H9 (cell line): Measurements from ENCODE around the gene BICD1. TPM values are rescaled to one million over a fixed set of nuclear protein-coding genes. Genes with fewer than 3 reads are reported as not detected.
A peak's percentile ranks its signal among the peaks of the same experiment; 100 is the strongest.

Source experiments
- DNase-seq: peaks from one replicate; pipeline ENCODE4 v3.0.0-alpha.2; 2017
- H2AFZ ChIP-seq: one replicate; pipeline ENCODE4 v1.6.1; 2013; ENCODE audit warnings: mild to moderate bottlenecking, low read length, control low read depth, moderate library complexity
- H2AK5ac ChIP-seq: 2 replicates; pipeline ENCODE4 v1.6.1; 2013; ENCODE audit warnings: low read length, control low read depth, mixed read lengths; ENCODE audit not compliant: insufficient read length
- H2BK120ac ChIP-seq: one replicate; pipeline ENCODE4 v1.6.1; 2013; ENCODE audit warnings: low read depth, mild to moderate bottlenecking, low read length, control low read depth, inconsistent platforms; ENCODE audit not compliant: poor library complexity, severe bottlenecking
- H2BK12ac ChIP-seq: 2 replicates; pipeline ENCODE4 v1.6.1; 2013; ENCODE audit warnings: low read length, control low read depth, mixed read lengths, low read depth; ENCODE audit not compliant: insufficient read length
- H2BK15ac ChIP-seq: 2 replicates; pipeline ENCODE4 v1.6.1; 2013; ENCODE audit warnings: low read depth, low read length, control low read depth
- H2BK20ac ChIP-seq: one replicate; pipeline ENCODE4 v1.6.1; 2013; ENCODE audit warnings: low read depth, mild to moderate bottlenecking, low read length, control low read depth, inconsistent platforms; ENCODE audit not compliant: poor library complexity, severe bottlenecking
- H2BK5ac ChIP-seq: 2 replicates; pipeline ENCODE4 v1.6.1; 2013; ENCODE audit warnings: low read length, control low read depth, mixed read lengths; ENCODE audit not compliant: insufficient read length
- H3K14ac ChIP-seq: 2 replicates; pipeline ENCODE4 v1.6.1; 2013; ENCODE audit warnings: low read length, control low read depth; ENCODE audit not compliant: insufficient read depth
- H3K18ac ChIP-seq: 2 replicates; pipeline ENCODE4 v1.6.1; 2013; ENCODE audit warnings: low read depth, mild to moderate bottlenecking, mixed read lengths, low read length, control low read depth; ENCODE audit not compliant: insufficient read length
- H3K23ac ChIP-seq: 2 replicates; pipeline ENCODE4 v1.6.1; 2013; ENCODE audit warnings: low read length, control low read depth, mixed read lengths, low read depth; ENCODE audit not compliant: insufficient read length
- H3K23me2 ChIP-seq: 2 replicates; pipeline ENCODE4 v1.6.1; 2013; ENCODE audit warnings: low read depth, mild to moderate bottlenecking, mixed read lengths, low read length, control low read depth; ENCODE audit not compliant: insufficient read length, poor library complexity, severe bottlenecking
- H3K27ac ChIP-seq: 2 replicates; pipeline ENCODE4 v1.5.1; 2013; ENCODE audit warnings: low read length, control low read depth, mixed read lengths, low read depth; ENCODE audit not compliant: insufficient read length
- H3K27me3 ChIP-seq: 2 replicates; pipeline ENCODE4 v1.6.1; 2013; ENCODE audit warnings: low read length, control low read depth, inconsistent platforms; ENCODE audit not compliant: insufficient read depth
- H3K4ac ChIP-seq: 2 replicates; pipeline ENCODE4 v1.6.1; 2013; ENCODE audit warnings: low read depth, mild to moderate bottlenecking, control low read depth, inconsistent platforms, low read length, moderate library complexity
- H3K4me1 ChIP-seq: 2 replicates; pipeline ENCODE4 v1.6.1; 2013; ENCODE audit warnings: low read length, control low read depth, inconsistent platforms; ENCODE audit not compliant: insufficient read depth
- H3K4me2 ChIP-seq: 2 replicates; pipeline ENCODE4 v1.6.1; 2013; ENCODE audit warnings: low read length, control low read depth, mixed read lengths; ENCODE audit not compliant: insufficient read length, insufficient read depth
- H3K56ac ChIP-seq: 2 replicates; pipeline ENCODE4 v1.6.1; 2013; ENCODE audit warnings: low read depth, mild to moderate bottlenecking, mixed read lengths, low read length, control low read depth; ENCODE audit not compliant: insufficient read length
- H3K79me1 ChIP-seq: 2 replicates; pipeline ENCODE4 v1.6.1; 2013; ENCODE audit warnings: low read depth, mild to moderate bottlenecking, moderate library complexity, low read length, control low read depth, inconsistent platforms; ENCODE audit not compliant: insufficient read depth, poor library complexity, severe bottlenecking
- H3K79me2 ChIP-seq: 2 replicates; pipeline ENCODE4 v1.6.1; 2013; ENCODE audit warnings: low read length, control low read depth, inconsistent platforms; ENCODE audit not compliant: insufficient read depth
- H3K9ac ChIP-seq: 2 replicates; pipeline ENCODE4 v1.6.1; 2013; ENCODE audit warnings: low read length, control low read depth, mixed read lengths; ENCODE audit not compliant: insufficient read length; ENCODE audit errors: extremely low read depth
- H3K9me3 ChIP-seq: one replicate; pipeline ENCODE4 v1.6.1; 2013; ENCODE audit warnings: low read depth, low read length, inconsistent platforms; ENCODE audit not compliant: control insufficient read depth
- H3T11ph ChIP-seq: one replicate; pipeline ENCODE4 v1.6.1; 2013; ENCODE audit warnings: mild to moderate bottlenecking, low read length, control low read depth, inconsistent platforms
- H4K20me1 ChIP-seq: one replicate; pipeline ENCODE4 v1.6.1; 2013; ENCODE audit not compliant: control insufficient read depth, insufficient read length, insufficient read depth
- H4K5ac ChIP-seq: 2 replicates; pipeline ENCODE4 v1.6.1; 2013; ENCODE audit warnings: low read depth, mild to moderate bottlenecking, mixed read lengths, low read length, control low read depth; ENCODE audit not compliant: insufficient read length
- H4K8ac ChIP-seq: replicated peaks from 2 replicates; pipeline ENCODE4 v1.6.1; 2013; ENCODE audit warnings: low read length, control low read depth, mixed read lengths, low read depth; ENCODE audit not compliant: insufficient read length
- H4K91ac ChIP-seq: 2 replicates; pipeline ENCODE4 v1.6.1; 2013; ENCODE audit warnings: low read depth, mild to moderate bottlenecking, moderate library complexity, mixed read lengths, low read length, control low read depth; ENCODE audit not compliant: insufficient read length
- H3K27ac Mint-ChIP-seq, 3 experiments: 2 replicates in 2 of 3; 3 replicates in 1 of 3; pipeline ENCODE4 v1.8.0; 2020 to 2021; ENCODE audit warnings: mixed read lengths in 3 of 3, mild to moderate bottlenecking in 1 of 3, moderate library complexity in 1 of 3
- H3K27me3 Mint-ChIP-seq: 2 replicates; pipeline ENCODE4 v1.8.0; 2021; ENCODE audit warnings: low read depth, mild to moderate bottlenecking, moderate library complexity, mixed read lengths
- H3K36me3 Mint-ChIP-seq, 3 experiments: 2 replicates in 2 of 3; 3 replicates in 1 of 3; pipeline ENCODE4 v1.8.0; 2020 to 2021; ENCODE audit warnings: low read depth in 3 of 3, mixed read lengths in 3 of 3; ENCODE audit not compliant: insufficient read depth in 1 of 3
- H3K4me1 Mint-ChIP-seq, 2 experiments: 2 replicates each; pipeline ENCODE4 v1.8.0; 2020; ENCODE audit warnings: mixed read lengths in 2 of 2
- H3K4me3 Mint-ChIP-seq, 2 experiments: 2 replicates in 1 of 2; 3 replicates in 1 of 2; pipeline ENCODE4 v1.8.0; 2020 to 2021; ENCODE audit warnings: mild to moderate bottlenecking in 2 of 2, mixed read lengths in 2 of 2, moderate library complexity in 1 of 2
- H3K9me3 Mint-ChIP-seq, 2 experiments: 2 replicates in 1 of 2; 3 replicates in 1 of 2; pipeline ENCODE4 v1.8.0; 2020; ENCODE audit warnings: mild to moderate bottlenecking in 2 of 2, mixed read lengths in 2 of 2, moderate library complexity in 1 of 2
- total RNA-seq: library from RNA; stranded (reverse); gene quantifications from 2 replicates; pipeline ENCODE4 v1.2.1, GENCODE V29; 2021
- TF ChIP-seq, protein P1 (sequence below): fragments of 200-600 bp; sonication (generic); conservative IDR thresholded peaks from 3 replicates; pipeline ENCODE4 v1.8.0; 2021; ENCODE audit warnings: antibody characterized with exemption, mild to moderate bottlenecking

BICD1 gene
- total RNA-seq, 1 experiment from 2014 or later, result 134 TPM

DNA sequence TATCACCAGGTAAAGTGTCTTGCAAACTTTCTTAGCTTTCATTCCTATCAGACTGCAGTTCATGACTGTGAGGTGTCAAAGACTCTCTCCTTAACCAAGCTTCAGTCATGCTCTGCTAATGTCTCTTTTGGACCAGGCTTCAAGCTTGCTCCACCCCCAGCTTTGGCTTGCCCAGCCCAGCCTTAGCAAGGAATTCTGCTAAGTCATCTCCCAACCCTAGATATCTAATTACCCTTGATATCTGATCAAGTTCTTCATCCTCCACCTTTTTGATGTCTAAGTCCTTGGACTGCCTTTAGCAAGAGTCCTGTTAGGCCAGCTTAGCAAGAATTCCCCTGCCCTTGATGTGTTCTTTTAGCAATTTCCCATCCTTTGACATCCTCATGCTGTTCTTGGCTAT is 183.8 kb downstream of the BICD1 start:
- Mint-ChIP-seq H3K36me3 (peaks cover 4 to 23% (median 21%) of the 10 kb centered on the region in 3 experiments; a peak in 5 of 7 replicates), H3K9me3 (peaks cover 0 to 7% of the 10 kb centered on the region in 2 experiments; a peak in 2 of 5 replicates), H3K27ac (peak overlapping the region in 2 of 3 experiments; percentile 44 to 78; a peak in 4 of 7 replicates), H3K4me1 (peaks cover 26 to 27% of the 10 kb centered on the region in 2 experiments), H3K27me3 (no peaks in the 10 kb centered on the region), H3K4me3 (no peak overlapping the region)
- no peak overlapping the region for H3T11ph ChIP-seq
- H3K4me1 ChIP-seq, result peaks cover 6% of the 10 kb centered on the region; the same call in 1 of the 2 replicates
- no peak for DNase-seq
- H3K4ac ChIP-seq, result no peak overlapping the region
- no peak overlapping the region for H3K4me2 ChIP-seq
- no peak overlapping the region for H3K14ac ChIP-seq
- no peak overlapping the region for H2BK15ac ChIP-seq
- no peak overlapping the region for H4K8ac ChIP-seq
- H3K9ac ChIP-seq, result no peak overlapping the region
- no peaks in the 10 kb centered on the region for H3K23me2 ChIP-seq
- H2AK5ac ChIP-seq, result no peak overlapping the region
- H3K9me3 ChIP-seq, result no peaks in the 10 kb centered on the region
- 0 out of 2 replicates have a peak, but pooled peaks cover 2% of the 10 kb centered on the region for H3K79me2 ChIP-seq
- H4K20me1 ChIP-seq, result no peaks in the 10 kb centered on the region
- H2BK5ac ChIP-seq, result no peak overlapping the region
- no peak overlapping the region for H2BK12ac ChIP-seq
- H2AFZ ChIP-seq, result no peak overlapping the region
- no peak overlapping the region for H3K27ac ChIP-seq
- H3K56ac ChIP-seq, result no peak overlapping the region
- no peak overlapping the region for H4K91ac ChIP-seq
- no peak overlapping the region for H3K18ac ChIP-seq
- peaks cover 5% of the 10 kb centered on the region for H3K79me1 ChIP-seq
- no peak overlapping the region for H2BK20ac ChIP-seq
- H3K23ac ChIP-seq, result no peak overlapping the region
- TF ChIP-seq, protein P1, sequence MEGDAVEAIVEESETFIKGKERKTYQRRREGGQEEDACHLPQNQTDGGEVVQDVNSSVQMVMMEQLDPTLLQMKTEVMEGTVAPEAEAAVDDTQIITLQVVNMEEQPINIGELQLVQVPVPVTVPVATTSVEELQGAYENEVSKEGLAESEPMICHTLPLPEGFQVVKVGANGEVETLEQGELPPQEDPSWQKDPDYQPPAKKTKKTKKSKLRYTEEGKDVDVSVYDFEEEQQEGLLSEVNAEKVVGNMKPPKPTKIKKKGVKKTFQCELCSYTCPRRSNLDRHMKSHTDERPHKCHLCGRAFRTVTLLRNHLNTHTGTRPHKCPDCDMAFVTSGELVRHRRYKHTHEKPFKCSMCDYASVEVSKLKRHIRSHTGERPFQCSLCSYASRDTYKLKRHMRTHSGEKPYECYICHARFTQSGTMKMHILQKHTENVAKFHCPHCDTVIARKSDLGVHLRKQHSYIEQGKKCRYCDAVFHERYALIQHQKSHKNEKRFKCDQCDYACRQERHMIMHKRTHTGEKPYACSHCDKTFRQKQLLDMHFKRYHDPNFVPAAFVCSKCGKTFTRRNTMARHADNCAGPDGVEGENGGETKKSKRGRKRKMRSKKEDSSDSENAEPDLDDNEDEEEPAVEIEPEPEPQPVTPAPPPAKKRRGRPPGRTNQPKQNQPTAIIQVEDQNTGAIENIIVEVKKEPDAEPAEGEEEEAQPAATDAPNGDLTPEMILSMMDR, result no peak
- no peaks in the 10 kb centered on the region for H3K27me3 ChIP-seq
- H4K5ac ChIP-seq, result no peak overlapping the region
- no peak overlapping the region for H2BK120ac ChIP-seq
